Hepatocyte (in vitro differentiated cells): ENCODE measurements around the gene ANO1. TPM values are rescaled to one million over a fixed set of nuclear protein-coding genes. Genes with fewer than 3 reads are reported as not detected.
A peak's percentile ranks its signal among the peaks of the same experiment; 100 is the strongest.

Experiments
- DNase-seq: peaks from one replicate; pipeline ENCODE4 v3.0.0-alpha.2; 2016; ENCODE audit warnings: low spot score
- H2AFZ ChIP-seq: fragments of 200-600 bp; sonication (generic); 2 replicates; pipeline ENCODE4 v1.6.0; 2016; ENCODE audit warnings: antibody characterized with exemption, mild to moderate bottlenecking
- H3K27ac ChIP-seq: fragments of 200-600 bp; sonication (generic); 2 replicates; pipeline ENCODE4 v1.5.1; 2016; ENCODE audit warnings: mild to moderate bottlenecking
- H3K27me3 ChIP-seq: fragments of 200-600 bp; sonication (generic); 2 replicates; pipeline ENCODE4 v1.6.1; 2016
- H3K36me3 ChIP-seq: fragments of 200-600 bp; sonication (generic); replicated peaks from 2 replicates; pipeline ENCODE4 v1.5.1; 2016; ENCODE audit warnings: low read depth; ENCODE audit not compliant: insufficient read depth
- H3K4me1 ChIP-seq: fragments of 200-600 bp; sonication (generic); 2 replicates; pipeline ENCODE4 v1.5.1; 2016; ENCODE audit warnings: mild to moderate bottlenecking, moderate library complexity; ENCODE audit not compliant: insufficient read depth
- H3K4me2 ChIP-seq: fragments of 200-600 bp; sonication (generic); 2 replicates; pipeline ENCODE4 v1.6.0; 2016
- H3K4me3 ChIP-seq: fragments of 200-600 bp; sonication (generic); 2 replicates; pipeline ENCODE4 v1.5.1; 2016; ENCODE audit warnings: mild to moderate bottlenecking
- H3K79me2 ChIP-seq: fragments of 200-600 bp; sonication (generic); 2 replicates; pipeline ENCODE4 v1.6.0; 2017; ENCODE audit warnings: mild to moderate bottlenecking
- H3K9me2 ChIP-seq: fragments of 200-600 bp; sonication (generic); replicated peaks from 2 replicates; pipeline ENCODE4 v1.6.0; 2017; ENCODE audit warnings: mild to moderate bottlenecking; ENCODE audit not compliant: insufficient read depth
- H3K9me3 ChIP-seq: fragments of 200-600 bp; sonication (generic); 2 replicates; pipeline ENCODE4 v1.5.1; 2016; ENCODE audit warnings: low read depth, mild to moderate bottlenecking
- H4K20me1 ChIP-seq: fragments of 200-600 bp; sonication (generic); 2 replicates; pipeline ENCODE4 v1.6.0; 2016; ENCODE audit warnings: mild to moderate bottlenecking; ENCODE audit not compliant: insufficient read depth, poor library complexity, severe bottlenecking
- CTCF ChIP-seq: fragments of 200-600 bp; sonication (generic); IDR thresholded peaks from 2 replicates; pipeline ENCODE4 v1.5.1; 2016; ENCODE audit warnings: antibody characterized with exemption, mild to moderate bottlenecking; ENCODE audit not compliant: poor library complexity
- EZH2 ChIP-seq: fragments of 200-600 bp; sonication (generic); IDR thresholded peaks from 2 replicates; pipeline ENCODE4 v1.6.1; 2016; ENCODE audit warnings: antibody characterized with exemption, mild to moderate bottlenecking, borderline replicate concordance
- EZH2phosphoT487 ChIP-seq: fragments of 200-600 bp; sonication (generic); IDR thresholded peaks from one replicate; pipeline ENCODE4 v1.6.1; 2018; ENCODE audit warnings: antibody characterized with exemption, mild to moderate bottlenecking, low read depth, moderate library complexity; ENCODE audit not compliant: unreplicated experiment, severe bottlenecking
- WGBS: methylation state at CpG from one replicate; pipeline ENCODE4 v1.1.6; 2016; ENCODE audit warnings: low lambda C conversion rate; ENCODE audit errors: missing lambda C conversion rate; 5-methylcytosine and 5-hydroxymethylcytosine counted together
- polyA plus RNA-seq: library from polyadenylated mRNA; unstranded; fragments of >200 nt; fragmentation: Nextera tagmentation; extraction: Ambion mirVana; gene quantifications from 2 replicates; pipeline ENCODE4 v1.2.1, GENCODE V29; 2016
- total RNA-seq: library from RNA; depleted of rRNA; stranded (reverse); fragments of >200 nt; gene quantifications from 2 replicates; pipeline ENCODE4 v1.2.3, GENCODE V29; 2014

The ANO1 gene
- total and polyA plus RNA-seq, 2 experiments from 2014 or later, result 6.2 to 12.1 TPM

GRCh38 chr11:70103256-70103975 is 25.3 kb downstream of the ANO1 start:
- H3K4me2 ChIP-seq, result no peak overlapping the region
- WGBS, result 78% methylated on average over 25 of the region's 25 CpGs
- H3K4me3 ChIP-seq, result no peak overlapping the region
- no peaks in the 10 kb centered on the region for H3K27me3 ChIP-seq
- no peaks in the 10 kb centered on the region for H3K9me3 ChIP-seq
- no peak overlapping the region for H2AFZ ChIP-seq
- H3K79me2 ChIP-seq, result no peaks in the 10 kb centered on the region
- no peaks in the 10 kb centered on the region for H3K9me2 ChIP-seq
- H3K27ac ChIP-seq, result no peak overlapping the region
- no peaks in the 10 kb centered on the region for H4K20me1 ChIP-seq
- no peak for TF ChIP-seq CTCF
- TF ChIP-seq EZH2phosphoT487, result no peak
- TF ChIP-seq EZH2, result no peak
- no peaks in the 10 kb centered on the region for H3K36me3 ChIP-seq
- H3K4me1 ChIP-seq, result peaks cover 24% of the 10 kb centered on the region
- no peak for DNase-seq

GRCh38 chr11:70104419-70104818 is 26.3 kb downstream of the ANO1 start:
- no peak overlapping the region for H3K4me3 ChIP-seq
- no peak overlapping the region for H3K4me2 ChIP-seq
- H3K9me3 ChIP-seq, result no peaks in the 10 kb centered on the region
- peaks cover 28% of the 10 kb centered on the region for H3K4me1 ChIP-seq
- no peaks in the 10 kb centered on the region for H4K20me1 ChIP-seq
- H3K9me2 ChIP-seq, result no peaks in the 10 kb centered on the region
- TF ChIP-seq EZH2phosphoT487 (no peak), CTCF (no peak), EZH2 (no peak)
- H3K27me3 ChIP-seq, result no peaks in the 10 kb centered on the region
- H3K27ac ChIP-seq, result no peak overlapping the region
- peak; percentile 47 for DNase-seq
- no peaks in the 10 kb centered on the region for H3K79me2 ChIP-seq
- WGBS, result 77% methylated on average over 9 of the region's 9 CpGs
- no peaks in the 10 kb centered on the region for H3K36me3 ChIP-seq
- no peak overlapping the region for H2AFZ ChIP-seq

- 84% methylated on average over 11 of the region's 11 CpGs for WGBS
- no peaks in the 10 kb centered on the region for H3K9me2 ChIP-seq
- H3K9me3 ChIP-seq, result no peaks in the 10 kb centered on the region
- no peaks in the 10 kb centered on the region for H3K27me3 ChIP-seq
- no peaks in the 10 kb centered on the region for H4K20me1 ChIP-seq
- H3K4me1 ChIP-seq, result peaks cover 28% of the 10 kb centered on the region
- no peak overlapping the region for H2AFZ ChIP-seq
- H3K36me3 ChIP-seq, result no peaks in the 10 kb centered on the region
- no peaks in the 10 kb centered on the region for H3K79me2 ChIP-seq
- H3K4me2 ChIP-seq, result no peak overlapping the region
- DNase-seq, result no peak
- no peak overlapping the region for H3K27ac ChIP-seq
- TF ChIP-seq EZH2 (no peak), CTCF (no peak), EZH2phosphoT487 (no peak)
- no peak overlapping the region for H3K4me3 ChIP-seq
Measured at GRCh38 chr11:70104961-70105360, 26.8 kb downstream of the ANO1 start.
